GM12878 (cell line): Measurements from ENCODE around the gene HDGF. TPM values are rescaled to one million over a fixed set of nuclear protein-coding genes. Genes with fewer than 3 reads are reported as not detected.

ENCODE experiments used
- ATAC-seq: fragments of 200-7000 bp; cut with Tn5 transposase; 3 replicates; pipeline ENCODE4 v1.9.1; 2020; ENCODE audit warnings: mild to moderate bottlenecking, moderate library complexity
- BruUV-seq: library from RNA; stranded (reverse); fragments of 400-500 nt; replicated peaks from 2 replicates; lab custom pipeline; 2021; lab: Mats Ljungman, UMichigan
- CTCF ChIA-PET: fragments of 300-600 bp; sonication (Branson Sonifier 250); formaldehyde crosslinking; extraction: SDS; loops from one replicate; lab custom pipeline; 2021; ENCODE audit warnings: inconsistent platforms; lab: Yijun Ruan, JAX
- POLR2A ChIA-PET: fragments of 350-600 bp; formaldehyde crosslinking; extraction: SDS; loops from one replicate; lab custom pipeline; 2021; ENCODE audit warnings: inconsistent platforms; lab: Charles Lee
- RAD21 ChIA-PET: fragments of 300-600 bp; sonication (Branson Sonifier 250); formaldehyde crosslinking; loops from one replicate; lab custom pipeline; 2023; ENCODE audit warnings: antibody characterized with exemption; ENCODE audit not compliant: unreplicated experiment; lab: Charles Lee
- SMC1A ChIA-PET: fragments of 300-600 bp; sonication (Branson Sonifier 250); formaldehyde crosslinking; loops from one replicate; lab custom pipeline; 2023; ENCODE audit not compliant: unreplicated experiment, uncharacterized antibody; lab: Charles Lee
- DNase-seq: peaks from one replicate; pipeline ENCODE4 v3.0.0-alpha.2; 2011; ENCODE audit warnings: low read depth, low spot score
- FAIRE-seq: peaks from 3 replicates; lab custom pipeline; 2011; peaks lifted over from hg19 to GRCh38; lab: Jason Lieb, UNC
- H2AFZ ChIP-seq: 2 replicates; pipeline ENCODE4 v1.6.0; 2011; ENCODE audit warnings: low read depth, low read length, control low read depth; ENCODE audit not compliant: control insufficient read depth
- H3K27ac ChIP-seq: 2 replicates; pipeline ENCODE4 v1.5.1; 2011; ENCODE audit warnings: control low read depth; ENCODE audit not compliant: control insufficient read depth, insufficient read depth
- H3K27me3 ChIP-seq, 2 experiments: replicated peaks in 1 of 2; 2 replicates each; pipeline versions ENCODE4 v1.6.0 to v1.6.1; 2011; ENCODE audit warnings: low read length in 1 of 2; ENCODE audit not compliant: control insufficient read depth in 2 of 2, insufficient read depth in 2 of 2
- H3K36me3 ChIP-seq, 2 experiments: 2 replicates each; pipeline ENCODE4 v1.5.1; 2011; ENCODE audit warnings: low read length in 1 of 2; ENCODE audit not compliant: control insufficient read depth in 2 of 2, insufficient read depth in 2 of 2
- H3K4me1 ChIP-seq: 2 replicates; pipeline ENCODE4 v1.6.1; 2011; ENCODE audit warnings: mild to moderate bottlenecking, low read length, moderate library complexity, mixed read lengths; ENCODE audit not compliant: control insufficient read depth, insufficient read depth
- H3K4me2 ChIP-seq: 2 replicates; pipeline ENCODE4 v1.6.0; 2011; ENCODE audit warnings: control low read depth; ENCODE audit not compliant: control insufficient read depth, insufficient read depth
- H3K4me3 ChIP-seq: fragments of 200-600 bp; sonication (generic); 2 replicates; pipeline ENCODE4 v1.5.1; 2016
- H3K79me2 ChIP-seq: 2 replicates; pipeline ENCODE4 v1.6.0; 2011; ENCODE audit warnings: low read length; ENCODE audit not compliant: control insufficient read depth, insufficient read depth
- H3K9ac ChIP-seq: 2 replicates; pipeline ENCODE4 v1.8.0; 2011; ENCODE audit warnings: low read length, control low read depth, mixed read lengths; ENCODE audit not compliant: control insufficient read depth, insufficient read depth
- H3K9me3 ChIP-seq: replicated peaks from 3 replicates; pipeline ENCODE4 v1.5.1; 2011; ENCODE audit warnings: mild to moderate bottlenecking, low read length; ENCODE audit not compliant: control insufficient read depth, insufficient read depth
- H4K20me1 ChIP-seq: 2 replicates; pipeline ENCODE4 v1.6.0; 2011; ENCODE audit not compliant: control insufficient read depth, insufficient read depth
- EGR1 ChIP-seq, 2 experiments: IDR thresholded peaks; 1 replicate in 1 of 2; 2 replicates in 1 of 2; pipeline ENCODE4 v1.6.1; 2011 to 2012; ENCODE audit warnings: low read depth in 2 of 2, low read length in 2 of 2, borderline replicate concordance in 1 of 2, mild to moderate bottlenecking in 1 of 2, moderate library complexity in 1 of 2
- ETV6 ChIP-seq, 2 experiments: fragments of 450-650 bp in 1 of 2; IDR thresholded peaks in 1 of 2; conservative IDR thresholded peaks in 1 of 2; 2 replicates each; pipeline ENCODE4 v1.6.1; 2014; ENCODE audit warnings: antibody characterized with exemption in 1 of 2, borderline replicate concordance in 1 of 2, low read depth in 1 of 2, mild to moderate bottlenecking in 1 of 2, moderate library complexity in 1 of 2
- GATAD2B ChIP-seq: fragments of 450-650 bp; conservative IDR thresholded peaks from 2 replicates; pipeline ENCODE4 v1.6.1; 2017; ENCODE audit warnings: low read depth, mild to moderate bottlenecking, moderate library complexity
- KDM1A ChIP-seq: fragments of 200-600 bp; sonication (generic); IDR thresholded peaks from 2 replicates; pipeline ENCODE4 v1.6.1; 2016; ENCODE audit warnings: borderline replicate concordance
- LARP7 ChIP-seq: fragments of 450-650 bp; IDR thresholded peaks from 2 replicates; pipeline ENCODE4 v1.6.1; 2017; ENCODE audit warnings: mild to moderate bottlenecking
- MXI1 ChIP-seq: fragments of 150-350 bp; IDR thresholded peaks from 2 replicates; pipeline ENCODE4 v1.6.1; 2011; ENCODE audit warnings: low read depth, mild to moderate bottlenecking, inconsistent platforms, low read length, improper control_type of control experiment
- NFYA ChIP-seq: IDR thresholded peaks from 2 replicates; pipeline ENCODE4 v1.6.1; 2011; ENCODE audit warnings: low read depth, mild to moderate bottlenecking, low read length, improper control_type of control experiment, borderline replicate concordance
- NR2C2 ChIP-seq: IDR thresholded peaks from 2 replicates; pipeline ENCODE4 v1.6.1; 2011; ENCODE audit warnings: borderline replicate concordance, low read depth; ENCODE audit not compliant: control insufficient read depth, insufficient read length
- RB1 ChIP-seq: fragments of 450-650 bp; formaldehyde crosslinking; IDR thresholded peaks from 2 replicates; pipeline ENCODE4 v1.6.1; 2017; ENCODE audit warnings: mild to moderate bottlenecking, borderline replicate concordance
- SPI1 ChIP-seq: IDR thresholded peaks from 2 replicates; pipeline ENCODE4 v1.6.1; 2011; ENCODE audit warnings: low read depth, mild to moderate bottlenecking, low read length, moderate library complexity, borderline replicate concordance; ENCODE audit not compliant: insufficient read depth
- SREBF2 ChIP-seq: IDR thresholded peaks from 2 replicates; pipeline ENCODE4 v1.6.1; 2012; ENCODE audit warnings: mild to moderate bottlenecking, low read length
- SRF ChIP-seq, 2 experiments: IDR thresholded peaks; 2 replicates each; pipeline ENCODE4 v1.6.1; 2011; ENCODE audit warnings: low read depth in 2 of 2, low read length in 2 of 2, mild to moderate bottlenecking in 1 of 2, moderate library complexity in 1 of 2
- TCF7 ChIP-seq: IDR thresholded peaks from 2 replicates; pipeline ENCODE4 v1.6.1; 2014; ENCODE audit warnings: antibody characterized with exemption, borderline replicate concordance
- WGBS: methylation state at CpG from one replicate; pipeline ENCODE4 v1.1.6; 2016; ENCODE audit warnings: low lambda C conversion rate; ENCODE audit not compliant: insufficient replicate concordance, insufficient coverage; ENCODE audit errors: missing lambda C conversion rate; 5-methylcytosine and 5-hydroxymethylcytosine counted together
- in situ Hi-C: fragments of 300-500 bp; cut with MboI; formaldehyde crosslinking; loops from 9 replicates; pipeline ENCODE4 v1.14.3; 2018; ENCODE audit warnings: mixed read lengths
- intact Hi-C: fragments of 100-400 bp; cut with micrococcal nuclease; formaldehyde crosslinking; loops from one replicate; pipeline ENCODE4 v1.14.2; 2022; ENCODE audit not compliant: unreplicated experiment
- polyA plus RNA-seq, 11 experiments: library from polyadenylated mRNA; depleted of rRNA in 4 of 11; unstranded in 6 of 11; stranded (reverse) in 5 of 11; fragments of >200 nt; fragmentation: Nextera tagmentation in 4 of 11; fragmentation: Illumina TruSeq in 1 of 11; extraction: Ambion mirVana in 4 of 11; extraction: Trizol in 1 of 11; gene quantifications; 1 replicate in 1 of 11; 2 replicates in 10 of 11; pipeline versions ENCODE4 v1.2.1 to v1.2.3, GENCODE V29; 2011 to 2016; ENCODE audit warnings: inconsistent platforms in 2 of 11, missing spikeins in 2 of 11, low read depth in 1 of 11
- total RNA-seq, 4 experiments: library from RNA; depleted of rRNA in 3 of 4; stranded (reverse); fragments of >200 nt in 3 of 4; fragmentation: Illumina TruSeq in 1 of 4; extraction: Trizol in 1 of 4; gene quantifications; 2 replicates each; pipeline versions ENCODE4 v1.2.1 to v1.2.3, GENCODE V29; 2013 to 2021
- TF ChIP-seq, protein P1 (sequence below): fragments of 450-650 bp; IDR thresholded peaks from 2 replicates; pipeline ENCODE4 v1.6.1; 2014; ENCODE audit warnings: mild to moderate bottlenecking
- TF ChIP-seq, protein P2 (sequence below): fragments of 450-650 bp; formaldehyde crosslinking; IDR thresholded peaks from 2 replicates; pipeline ENCODE4 v1.5.0; 2022; ENCODE audit warnings: mild to moderate bottlenecking, missing genetic modification characterization
- TF ChIP-seq, protein P3 (sequence below): fragments of 450-650 bp; conservative IDR thresholded peaks from 2 replicates; pipeline ENCODE4 v1.6.1; 2017; ENCODE audit warnings: mild to moderate bottlenecking, moderate library complexity

HDGF gene
- total and polyA plus RNA-seq, 10 of the 15 experiments (the other 5 are each of a cell fraction or from before 2014, with no cell fraction given) = 28.3 to 372 (median 209) TPM

DNA sequence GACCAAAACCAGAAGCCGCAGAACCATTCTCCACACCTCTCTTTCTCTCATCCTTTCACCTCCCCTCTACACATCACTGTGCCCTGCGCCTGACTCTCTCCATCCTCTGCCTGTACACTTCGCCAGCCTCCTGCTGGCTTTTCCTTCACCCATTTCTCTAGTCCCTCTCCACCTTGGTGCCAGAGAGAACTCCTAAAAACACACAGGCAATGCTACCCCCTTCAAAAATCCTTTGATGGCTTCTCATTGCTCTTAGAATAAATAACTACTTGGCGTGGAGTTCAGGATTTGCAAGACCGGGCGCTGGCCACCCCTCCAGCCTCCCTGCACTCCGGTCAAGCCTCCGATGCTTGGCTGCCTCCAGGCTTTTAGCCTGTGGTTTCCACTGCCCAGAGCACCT, 54.7 kb downstream of the HDGF start (continued):
- TF ChIP-seq ETV6 (conservative IDR thresholded peaks at IDR 0.05 in 1 of 2, IDR thresholded peaks at IDR 0.05 in 1 of 2; ENCODE audit: borderline replicate concordance in 1 of 2, low read depth in 1 of 2) (no peak), KDM1A (no peak), NR2C2 (no peak), TCF7 (no peak), LARP7 (no peak), NFYA (no peak), GATAD2B (no peak), SPI1 (no peak)

DNA sequence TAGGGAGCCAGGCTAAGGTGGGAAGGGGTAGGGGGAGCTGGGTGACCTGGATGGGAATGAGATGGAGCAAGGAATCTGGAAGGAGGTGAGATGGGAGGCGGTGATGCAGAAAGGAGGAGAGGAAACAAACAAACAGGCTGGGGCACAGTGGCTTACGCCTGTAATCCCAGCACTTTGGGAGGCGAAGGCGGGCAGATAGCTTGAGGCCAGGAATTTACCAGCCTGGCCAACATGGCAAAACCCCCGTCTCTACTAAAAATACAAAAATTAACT, 56.8 kb downstream of the HDGF start:
- BruUV-seq = no TSS peak
- intact Hi-C loops (no loop called here), in situ Hi-C loops (no loop called here)
- Histone ChIP-seq H3K79me2 (no peaks in the 10 kb centered on the region), H3K9ac (no peak overlapping the region), H4K20me1 (peaks cover 4% of the 10 kb centered on the region; the same call in 1 of the 2 replicates), H3K27ac (no peak overlapping the region), H3K9me3 (no peaks in the 10 kb centered on the region), H3K4me1 (no peaks in the 10 kb centered on the region), H3K36me3 (no peaks in the 10 kb centered on the region), H3K4me3 (no peak overlapping the region), H3K4me2 (no peak overlapping the region), H3K27me3 (peaks cover 18 to 33% of the 10 kb centered on the region in 2 experiments), H2AFZ (no peak overlapping the region)
- DNase-seq = no peak
- WGBS = 59% methylated on average over 5 of the region's 5 CpGs
- ChIA-PET RAD21 (no interaction called here), POLR2A (interaction anchor here (0.7 to 1.9 kb wide), 2 partner anchors 26 to 163 kb away, joined by 3 to 10 read pairs; no protein-coding TSS in a partner anchor), SMC1A (interaction anchor here (1.3 kb wide), 1 partner anchor 31 kb away, joined by 4 read pairs; no protein-coding TSS in a partner anchor), CTCF (interaction anchor here (1.4 to 2.1 kb wide), 3 partner anchors 10 to 34 kb away, joined by 4 to 14 read pairs (median 7); no protein-coding TSS in a partner anchor)
- ATAC-seq = no peak
- FAIRE-seq = no peak
- TF ChIP-seq SREBF2 = no peak
- TF ChIP-seq SRF (IDR thresholded peaks at IDR 0.05; ENCODE audit: low read depth in 2 of 2, low read length in 2 of 2) = no peak
- TF ChIP-seq, protein P1, sequence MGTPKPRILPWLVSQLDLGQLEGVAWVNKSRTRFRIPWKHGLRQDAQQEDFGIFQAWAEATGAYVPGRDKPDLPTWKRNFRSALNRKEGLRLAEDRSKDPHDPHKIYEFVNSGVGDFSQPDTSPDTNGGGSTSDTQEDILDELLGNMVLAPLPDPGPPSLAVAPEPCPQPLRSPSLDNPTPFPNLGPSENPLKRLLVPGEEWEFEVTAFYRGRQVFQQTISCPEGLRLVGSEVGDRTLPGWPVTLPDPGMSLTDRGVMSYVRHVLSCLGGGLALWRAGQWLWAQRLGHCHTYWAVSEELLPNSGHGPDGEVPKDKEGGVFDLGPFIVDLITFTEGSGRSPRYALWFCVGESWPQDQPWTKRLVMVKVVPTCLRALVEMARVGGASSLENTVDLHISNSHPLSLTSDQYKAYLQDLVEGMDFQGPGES = no peak
- TF ChIP-seq, protein P2, sequence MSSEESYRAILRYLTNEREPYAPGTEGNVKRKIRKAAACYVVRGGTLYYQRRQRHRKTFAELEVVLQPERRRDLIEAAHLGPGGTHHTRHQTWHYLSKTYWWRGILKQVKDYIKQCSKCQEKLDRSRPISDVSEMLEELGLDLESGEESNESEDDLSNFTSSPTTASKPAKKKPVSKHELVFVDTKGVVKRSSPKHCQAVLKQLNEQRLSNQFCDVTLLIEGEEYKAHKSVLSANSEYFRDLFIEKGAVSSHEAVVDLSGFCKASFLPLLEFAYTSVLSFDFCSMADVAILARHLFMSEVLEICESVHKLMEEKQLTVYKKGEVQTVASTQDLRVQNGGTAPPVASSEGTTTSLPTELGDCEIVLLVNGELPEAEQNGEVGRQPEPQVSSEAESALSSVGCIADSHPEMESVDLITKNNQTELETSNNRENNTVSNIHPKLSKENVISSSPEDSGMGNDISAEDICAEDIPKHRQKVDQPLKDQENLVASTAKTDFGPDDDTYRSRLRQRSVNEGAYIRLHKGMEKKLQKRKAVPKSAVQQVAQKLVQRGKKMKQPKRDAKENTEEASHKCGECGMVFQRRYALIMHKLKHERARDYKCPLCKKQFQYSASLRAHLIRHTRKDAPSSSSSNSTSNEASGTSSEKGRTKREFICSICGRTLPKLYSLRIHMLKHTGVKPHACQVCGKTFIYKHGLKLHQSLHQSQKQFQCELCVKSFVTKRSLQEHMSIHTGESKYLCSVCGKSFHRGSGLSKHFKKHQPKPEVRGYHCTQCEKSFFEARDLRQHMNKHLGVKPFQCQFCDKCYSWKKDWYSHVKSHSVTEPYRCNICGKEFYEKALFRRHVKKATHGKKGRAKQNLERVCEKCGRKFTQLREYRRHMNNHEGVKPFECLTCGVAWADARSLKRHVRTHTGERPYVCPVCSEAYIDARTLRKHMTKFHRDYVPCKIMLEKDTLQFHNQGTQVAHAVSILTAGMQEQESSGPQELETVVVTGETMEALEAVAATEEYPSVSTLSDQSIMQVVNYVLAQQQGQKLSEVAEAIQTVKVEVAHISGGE (CRISPR knock-in tag) = no peak
- TF ChIP-seq, protein P3, sequence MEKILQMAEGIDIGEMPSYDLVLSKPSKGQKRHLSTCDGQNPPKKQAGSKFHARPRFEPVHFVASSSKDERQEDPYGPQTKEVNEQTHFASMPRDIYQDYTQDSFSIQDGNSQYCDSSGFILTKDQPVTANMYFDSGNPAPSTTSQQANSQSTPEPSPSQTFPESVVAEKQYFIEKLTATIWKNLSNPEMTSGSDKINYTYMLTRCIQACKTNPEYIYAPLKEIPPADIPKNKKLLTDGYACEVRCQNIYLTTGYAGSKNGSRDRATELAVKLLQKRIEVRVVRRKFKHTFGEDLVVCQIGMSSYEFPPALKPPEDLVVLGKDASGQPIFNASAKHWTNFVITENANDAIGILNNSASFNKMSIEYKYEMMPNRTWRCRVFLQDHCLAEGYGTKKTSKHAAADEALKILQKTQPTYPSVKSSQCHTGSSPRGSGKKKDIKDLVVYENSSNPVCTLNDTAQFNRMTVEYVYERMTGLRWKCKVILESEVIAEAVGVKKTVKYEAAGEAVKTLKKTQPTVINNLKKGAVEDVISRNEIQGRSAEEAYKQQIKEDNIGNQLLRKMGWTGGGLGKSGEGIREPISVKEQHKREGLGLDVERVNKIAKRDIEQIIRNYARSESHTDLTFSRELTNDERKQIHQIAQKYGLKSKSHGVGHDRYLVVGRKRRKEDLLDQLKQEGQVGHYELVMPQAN = no peak
- TF ChIP-seq EGR1 (IDR thresholded peaks at IDR 0.05; ENCODE audit: borderline replicate concordance in 1 of 2, low read depth in 2 of 2, low read length in 2 of 2) = no peak
- TF ChIP-seq MXI1 = no peak
- no peak for TF ChIP-seq RB1
